ENCODE measurements around the gene CHFR. TPM values are rescaled to one million over a fixed set of nuclear protein-coding genes. Genes with fewer than 3 reads are reported as not detected.
"Not testable (repeated sequence)": the region's sequence is repeated elsewhere in the genome, so short reads cannot be mapped to it uniquely, and the experiment has no call there.

Gene CHFR
- total RNA-seq, 1 donor from 2014 or later = 43.6 TPM

GRCh38 chr12:132856581-132856980, 30.8 kb downstream of the CHFR start:
- Histone ChIP-seq H3K9me3 (no peaks in the 10 kb centered on the region), H3K4me1 (no peaks in the 10 kb centered on the region), H3K27me3 (ENCODE audit: low read depth) (no peaks in the 10 kb centered on the region), H3K27ac (no peak overlapping the region), H3K36me3 (peaks cover 98% of the 10 kb centered on the region), H3K4me3 (no peak overlapping the region)
- ATAC-seq (no peak), DNase-seq (no peak)
- TF ChIP-seq CTCF (IDR thresholded peaks at IDR 0.05) = no peak
- intact Hi-C loops (cut with DNase I) = no loop called here

GRCh38 chr12:132855211-132855610, 32.2 kb downstream of the CHFR start:
- H3K27me3 ChIP-seq (ENCODE audit: low read depth); H3K27ac ChIP-seq; ATAC-seq; DNase-seq; H3K4me1 ChIP-seq; H3K9me3 ChIP-seq; intact Hi-C loops (cut with DNase I); H3K4me3 ChIP-seq: not testable (repeated sequence)
- peaks cover 98% of the 10 kb centered on the region for H3K36me3 ChIP-seq

GRCh38 chr12:132853285-132854092, 33.9 kb downstream of the CHFR start:
- intact Hi-C loops (cut with DNase I) = no loop called here
- Histone ChIP-seq H3K36me3 (peaks cover 98% of the 10 kb centered on the region), H3K27ac (no peak overlapping the region), H3K4me1 (no peaks in the 10 kb centered on the region), H3K4me3 (no peak overlapping the region), H3K27me3 (ENCODE audit: low read depth) (no peaks in the 10 kb centered on the region), H3K9me3 (no peaks in the 10 kb centered on the region)
- DNase-seq (no peak), ATAC-seq (no peak)
- TF ChIP-seq CTCF (IDR thresholded peaks at IDR 0.05) = no peak

GRCh38 chr12:132852496-132852895, 34.9 kb downstream of the CHFR start:
- Histone ChIP-seq H3K36me3 (peaks cover 98% of the 10 kb centered on the region), H3K4me1 (no peaks in the 10 kb centered on the region), H3K9me3 (no peaks in the 10 kb centered on the region), H3K27ac (no peak overlapping the region), H3K27me3 (ENCODE audit: low read depth) (no peaks in the 10 kb centered on the region), H3K4me3 (no peak overlapping the region)
- intact Hi-C loops (cut with DNase I) = no loop called here
- TF ChIP-seq CTCF (IDR thresholded peaks at IDR 0.05) = no peak
- ATAC-seq = no peak
- DNase-seq = no peak

- no peak for TF ChIP-seq CTCF (IDR thresholded peaks at IDR 0.05)
- intact Hi-C loops (cut with DNase I) = no loop called here
Observed at GRCh38 chr12:132851465-132851864, 35.9 kb downstream of the CHFR start.

GRCh38 chr12:132850291-132850690, 37.1 kb downstream of the CHFR start:
- DNase-seq (no peak), ATAC-seq (no peak)
- Histone ChIP-seq H3K4me1 (no peaks in the 10 kb centered on the region), H3K27me3 (ENCODE audit: low read depth) (no peaks in the 10 kb centered on the region), H3K36me3 (peaks cover 96% of the 10 kb centered on the region), H3K9me3 (no peaks in the 10 kb centered on the region), H3K4me3 (no peak overlapping the region), H3K27ac (no peak overlapping the region)
- no peak for TF ChIP-seq CTCF (IDR thresholded peaks at IDR 0.05)
- intact Hi-C loops (cut with DNase I) = no loop called here

More at GRCh38 chr12:132851465-132851864, 35.9 kb downstream of the CHFR start:
- no peak for DNase-seq
- Histone ChIP-seq H3K27me3 (ENCODE audit: low read depth) (no peaks in the 10 kb centered on the region), H3K27ac (no peak overlapping the region), H3K9me3 (no peaks in the 10 kb centered on the region), H3K4me1 (no peaks in the 10 kb centered on the region), H3K4me3 (no peak overlapping the region), H3K36me3 (peaks cover 100% of the 10 kb centered on the region)
- ATAC-seq = no peak

Data from lower lobe of right lung (tissue), 2 donors.